Mesothelial cell of epicardium (in vitro differentiated cells): ENCODE results near the gene ZNF48. TPM values are rescaled to one million over a fixed set of nuclear protein-coding genes. Genes with fewer than 3 reads are reported as not detected.
A peak's percentile ranks its signal among the peaks of the same experiment; 100 is the strongest.

Experiments used
- DNase-seq, 2 experiments: peaks; one replicate each; pipeline ENCODE4 v3.0.0; 2021; ENCODE audit warnings: low spot score in 2 of 2; ENCODE audit not compliant: unreplicated experiment in 2 of 2
- H3K27ac Mint-ChIP-seq: 2 replicates; pipeline ENCODE4 v1.8.0; 2021; ENCODE audit warnings: mixed read lengths
- H3K27me3 Mint-ChIP-seq: 2 replicates; pipeline ENCODE4 v1.8.0; 2021; ENCODE audit warnings: low read depth, mixed read lengths
- H3K36me3 Mint-ChIP-seq: 2 replicates; pipeline ENCODE4 v1.8.0; 2021; ENCODE audit warnings: mixed read lengths
- H3K4me1 Mint-ChIP-seq: 2 replicates; pipeline ENCODE4 v1.8.0; 2021; ENCODE audit warnings: mixed read lengths
- H3K4me3 Mint-ChIP-seq: 2 replicates; pipeline ENCODE4 v1.8.0; 2021; ENCODE audit warnings: mild to moderate bottlenecking, moderate library complexity, mixed read lengths
- H3K9me3 Mint-ChIP-seq: 2 replicates; pipeline ENCODE4 v1.8.0; 2021; ENCODE audit warnings: mixed read lengths
- CTCF ChIP-seq: fragments of 200-600 bp; sonication (generic); IDR thresholded peaks from one replicate; pipeline ENCODE4 v1.5.0; 2021; ENCODE audit warnings: antibody characterized with exemption; ENCODE audit not compliant: unreplicated experiment
- total RNA-seq: library from RNA; stranded (reverse); gene quantifications from 3 replicates; pipeline ENCODE4 v1.2.1, GENCODE V29; 2021

The ZNF48 gene
- total RNA-seq, result 24.2 to 25.2 TPM (median 24.8 TPM) in 3 replicates

- peak within 1 kb of the TSS; percentile 96 for H3K27ac Mint-ChIP-seq
- TF ChIP-seq CTCF, result peak; percentile 19
- peaks cover 4% of the 10 kb centered on the region for H3K36me3 Mint-ChIP-seq
- peak; percentile 64 to 75 for DNase-seq
- H3K9me3 Mint-ChIP-seq, result no peaks in the 10 kb centered on the region
- no peaks in the 10 kb centered on the region for H3K27me3 Mint-ChIP-seq
- H3K4me1 Mint-ChIP-seq, result peaks cover 28% of the 10 kb centered on the region
- peak within 1 kb of the TSS; percentile 95 for H3K4me3 Mint-ChIP-seq
Measured at GRCh38 chr16:30395155-30395991, at the start of gene ZNF48. Gene ZNF48 (plus strand): TSS chr16:30395420. CDS start chr16:30395795, 375 bp downstream.

- Mint-ChIP-seq H3K4me1 (no peaks in the 10 kb centered on the region), H3K27ac (no peak overlapping the region), H3K4me3 (no peak overlapping the region), H3K9me3 (no peaks in the 10 kb centered on the region), H3K36me3 (peaks cover 4% of the 10 kb centered on the region), H3K27me3 (no peaks in the 10 kb centered on the region)
- TF ChIP-seq CTCF, result no peak
- DNase-seq, result no peak
Measured at GRCh38 chr16:30346286-30346685, 48.9 kb upstream of the ZNF48 start.

- no peak overlapping the region for H3K27ac Mint-ChIP-seq
- H3K9me3 Mint-ChIP-seq, result no peaks in the 10 kb centered on the region
- TF ChIP-seq CTCF, result no peak
- H3K36me3 Mint-ChIP-seq, result peaks cover 6% of the 10 kb centered on the region
- DNase-seq, result no peak
- H3K27me3 Mint-ChIP-seq, result no peaks in the 10 kb centered on the region
- no peaks in the 10 kb centered on the region for H3K4me1 Mint-ChIP-seq
- no peak overlapping the region for H3K4me3 Mint-ChIP-seq
Measured at GRCh38 chr16:30348113-30348512, 47.1 kb upstream of the ZNF48 start.

- Mint-ChIP-seq H3K36me3 (peaks cover 6% of the 10 kb centered on the region), H3K27me3 (no peaks in the 10 kb centered on the region), H3K4me1 (peaks cover 2% of the 10 kb centered on the region), H3K27ac (no peak overlapping the region), H3K4me3 (no peak overlapping the region), H3K9me3 (no peaks in the 10 kb centered on the region)
- no peak for TF ChIP-seq CTCF
- no peak for DNase-seq
Measured at GRCh38 chr16:30348929-30349328, 46.3 kb upstream of the ZNF48 start.

- Mint-ChIP-seq H3K4me1 (peaks cover 9% of the 10 kb centered on the region), H3K27me3 (no peaks in the 10 kb centered on the region), H3K36me3 (peaks cover 9% of the 10 kb centered on the region), H3K9me3 (no peaks in the 10 kb centered on the region), H3K4me3 (no peak overlapping the region), H3K27ac (peak overlapping the region; percentile 61)
- no peak for TF ChIP-seq CTCF
- no peak for DNase-seq
Measured at GRCh38 chr16:30349675-30350074, 45.5 kb upstream of the ZNF48 start.
